Measurements from ENCODE around the gene NOP56.
"Not testable (repeated sequence)": the region's sequence is repeated elsewhere in the genome, so short reads cannot be mapped to it uniquely, and the experiment has no call there.

NOP56 gene

DNA sequence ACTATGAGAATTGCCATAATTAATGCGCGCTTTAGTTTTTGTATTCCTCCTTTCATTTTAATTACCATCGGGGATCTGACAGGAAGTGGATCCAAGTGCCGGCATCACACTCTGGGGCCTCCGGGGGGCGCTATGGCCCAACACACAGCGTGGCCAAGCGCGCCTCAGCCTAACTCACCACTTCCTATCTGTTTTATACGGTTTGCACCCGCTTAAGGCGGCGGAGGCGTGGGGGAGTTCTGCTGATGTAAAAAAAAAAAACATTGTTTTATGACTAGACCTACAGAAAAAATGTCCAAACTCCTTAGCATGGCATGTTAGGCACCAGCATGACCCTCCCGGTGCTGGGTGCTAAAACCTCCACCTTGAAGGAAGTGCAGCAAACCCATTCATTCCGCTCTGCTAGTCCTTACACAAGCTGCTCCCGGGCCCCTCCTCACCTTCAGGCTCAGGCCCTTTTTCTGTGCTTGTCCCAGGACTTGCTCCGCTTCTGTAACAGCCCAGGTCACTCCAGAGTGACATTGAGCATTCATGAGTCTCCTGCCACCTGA, 35.7 kb downstream of the NOP56 start:
- DNase-seq, result peak; percentile 45

DNA sequence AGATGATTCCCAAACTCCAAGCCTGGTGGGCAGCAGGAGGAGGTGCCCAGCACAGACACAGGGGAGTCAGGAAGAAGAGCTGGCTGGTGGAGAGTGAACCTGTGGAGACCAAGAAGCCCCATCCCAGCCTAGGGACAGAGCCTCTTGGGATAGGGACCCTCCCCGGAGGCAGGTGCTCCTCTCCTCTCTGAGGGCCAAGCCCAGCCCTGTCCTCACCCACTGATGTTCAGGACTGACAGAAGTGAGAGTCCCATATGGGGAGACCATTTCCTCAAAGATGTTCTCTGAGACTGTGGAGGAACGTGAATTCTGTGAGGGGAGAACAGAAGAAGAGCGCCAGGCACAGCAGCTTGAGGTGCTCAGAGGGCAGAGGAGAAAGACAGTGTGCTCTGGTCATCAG, 37.8 kb downstream of the NOP56 start:
- DNase-seq, result no peak

GRCh38 chr20:2690718-2691117, 38.3 kb downstream of the NOP56 start:
- DNase-seq, result no peak

DNA sequence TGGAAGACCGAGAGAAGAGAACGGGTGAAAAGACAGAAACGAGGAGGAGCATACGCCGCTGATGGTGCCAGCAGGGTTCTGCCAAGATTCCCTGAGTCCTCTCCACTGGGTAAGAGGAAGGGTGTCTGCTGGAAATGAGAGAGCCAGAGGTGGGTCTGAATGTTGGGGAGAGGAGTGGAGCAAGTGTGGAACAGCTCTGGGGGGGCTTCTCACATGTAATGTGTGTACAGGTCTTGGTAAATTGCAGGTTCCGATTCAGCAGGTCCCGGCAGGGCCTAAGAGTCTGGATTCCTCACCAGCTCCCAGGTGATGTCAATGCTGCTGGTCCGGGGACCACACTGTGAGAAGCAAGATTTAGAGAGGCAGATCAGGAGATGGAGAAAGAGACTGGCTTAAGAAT, 38.7 kb downstream of the NOP56 start:
- DNase-seq, result no peak

DNA sequence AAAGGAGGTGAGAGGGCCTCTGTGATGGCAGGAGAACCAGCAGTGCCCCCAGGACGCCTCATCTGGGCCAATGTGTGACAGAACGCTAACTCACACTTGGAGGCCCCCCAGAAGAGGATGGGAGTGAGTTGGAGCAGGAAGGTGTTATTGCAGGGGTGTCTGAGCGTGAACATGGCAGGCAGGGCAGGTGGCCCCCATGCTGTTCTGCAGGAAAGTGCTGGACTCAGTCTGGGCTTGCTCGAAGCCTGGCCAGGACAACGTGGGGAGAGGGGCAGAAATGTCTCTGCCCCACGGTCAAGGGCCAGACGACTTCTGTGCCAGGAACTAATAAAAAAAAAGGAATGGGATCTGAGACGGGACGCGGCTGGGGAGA, 39.2 kb downstream of the NOP56 start:
- no peak for DNase-seq

GRCh38 chr20:2692036-2692885, 39.8 kb downstream of the NOP56 start, which contains the start of gene EBF4:
Gene EBF4 (plus strand): TSS chr20:2692780. CDS start chr20:2693646, 866 bp downstream.
- DNase-seq, result no peak

GRCh38 chr20:2692886-2693285, 40.5 kb downstream of the NOP56 start:
- no peak for DNase-seq

- DNase-seq, result no peak
These were observed 41.0 kb downstream of the NOP56 start for GRCh38 chr20:2693286-2694007.

GRCh38 chr20:2694008-2694471, 41.6 kb downstream of the NOP56 start:
- no peak for DNase-seq

DNA sequence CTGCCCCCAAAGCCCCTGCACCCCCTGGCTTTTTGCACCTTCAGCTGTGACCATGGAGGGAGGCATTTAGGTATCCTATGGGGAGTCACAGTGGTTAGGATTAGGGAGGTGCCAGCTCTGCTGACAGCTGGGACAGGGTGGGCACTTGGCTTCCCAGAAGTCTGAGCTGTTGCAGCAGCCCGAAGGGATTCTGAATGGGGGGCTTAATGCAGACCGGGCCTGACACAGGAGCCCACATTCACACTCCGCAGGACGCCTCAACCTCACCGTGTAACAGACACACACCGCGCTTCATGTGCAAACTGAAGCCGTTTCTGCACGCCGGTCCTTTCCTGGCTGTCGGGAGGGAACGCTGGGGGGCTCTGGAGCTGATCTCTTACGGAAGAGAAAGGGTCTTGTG, 42.1 kb downstream of the NOP56 start:
- no peak for DNase-seq

GRCh38 chr20:2695206-2695983, 43.0 kb downstream of the NOP56 start:
- DNase-seq, result no peak

- not testable (repeated sequence) for DNase-seq
These were observed 43.6 kb downstream of the NOP56 start for GRCh38 chr20:2695984-2696525.

DNA sequence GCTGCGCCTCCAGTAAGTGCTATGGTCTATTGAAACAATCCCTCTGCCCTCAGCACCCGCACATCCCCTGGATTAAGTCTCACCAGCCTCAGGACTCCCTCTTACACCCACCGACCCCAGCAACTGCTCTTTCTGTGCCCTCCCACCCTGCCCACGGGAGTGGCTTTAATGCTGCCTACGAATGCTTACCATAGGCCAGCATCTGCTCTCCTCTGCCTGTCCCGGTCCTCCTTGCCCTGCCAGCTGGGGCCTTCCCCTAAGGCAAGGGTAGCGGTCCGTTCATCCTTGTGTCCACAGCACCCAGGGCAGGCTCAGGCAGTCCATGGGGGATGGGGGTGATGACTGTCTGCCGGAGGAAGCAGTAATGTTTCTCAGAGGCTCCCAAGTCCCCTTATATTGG, 44.2 kb downstream of the NOP56 start:
- DNase-seq, result no peak

DNA sequence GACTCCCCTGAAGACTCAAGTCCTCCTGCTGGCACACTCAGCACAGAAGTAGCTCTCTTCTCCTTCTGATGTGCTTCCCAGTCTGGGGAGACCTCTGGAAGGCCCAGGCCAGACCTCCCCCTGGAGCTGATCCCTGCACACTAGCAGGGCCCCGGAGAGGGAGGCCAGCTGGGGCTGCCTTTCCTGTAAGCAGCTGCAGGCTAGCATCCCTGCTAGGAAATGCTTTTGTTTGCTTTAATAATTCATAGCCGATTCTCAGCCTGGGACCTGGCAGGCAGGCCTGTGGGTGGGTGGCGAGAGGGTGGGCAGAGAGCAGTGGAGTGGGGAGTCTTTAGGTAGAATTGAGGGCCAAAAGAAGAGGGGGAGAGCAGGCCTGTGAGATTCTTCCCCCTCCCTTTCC, 45.3 kb downstream of the NOP56 start:
- DNase-seq, result peak; percentile 65

DNA sequence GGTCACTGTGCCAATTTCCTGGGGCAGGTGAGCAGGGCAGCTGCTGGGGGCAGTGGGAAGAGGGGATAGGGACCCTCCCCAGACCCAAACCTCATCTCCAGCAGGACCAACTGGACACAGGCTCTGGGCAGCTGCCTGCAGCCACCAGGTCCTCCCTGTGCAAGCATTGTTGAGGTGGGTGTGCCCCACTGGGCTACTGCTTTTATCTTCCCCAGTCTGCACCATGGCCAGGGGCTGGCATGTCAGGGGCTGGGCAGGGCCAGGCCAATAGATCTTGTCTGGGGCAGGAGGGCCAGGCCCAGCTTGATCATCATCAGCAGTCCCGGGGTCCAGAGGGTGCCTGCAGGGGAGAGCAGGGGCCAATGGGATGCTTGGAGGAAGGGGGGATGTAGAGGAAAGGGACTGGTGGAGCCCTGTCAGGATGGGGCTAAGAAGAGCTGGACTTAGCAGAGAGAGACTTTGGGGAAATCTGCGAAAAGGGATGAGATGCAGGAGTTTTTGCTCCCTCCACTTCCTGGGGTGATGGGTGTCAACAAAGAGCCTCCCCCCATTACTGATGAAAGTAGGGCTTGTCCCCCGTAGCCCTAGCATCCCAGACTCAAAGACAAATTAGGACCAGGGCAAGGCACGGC, 45.9 kb downstream of the NOP56 start:
- DNase-seq, result no peak

DNA sequence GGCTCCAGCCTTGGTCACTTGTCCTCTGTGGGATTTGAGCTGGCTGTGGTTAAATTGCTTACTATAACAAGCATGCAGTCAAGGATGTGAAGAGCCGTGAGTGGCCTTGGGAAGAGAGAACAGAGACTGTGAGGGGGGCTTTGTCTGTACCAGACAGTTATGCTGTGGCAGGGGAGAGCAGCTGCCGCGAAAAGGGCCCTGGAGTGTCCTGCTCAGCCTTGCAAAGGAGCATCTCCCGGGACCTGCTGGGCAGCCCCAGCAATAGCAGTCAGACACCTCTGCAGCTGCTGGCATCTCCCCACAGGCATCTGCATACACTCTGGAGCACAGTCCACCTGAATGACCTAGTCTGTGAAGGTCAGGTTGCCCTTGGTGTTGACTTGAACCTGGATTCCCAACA, 46.5 kb downstream of the NOP56 start:
- no peak for DNase-seq

DNA sequence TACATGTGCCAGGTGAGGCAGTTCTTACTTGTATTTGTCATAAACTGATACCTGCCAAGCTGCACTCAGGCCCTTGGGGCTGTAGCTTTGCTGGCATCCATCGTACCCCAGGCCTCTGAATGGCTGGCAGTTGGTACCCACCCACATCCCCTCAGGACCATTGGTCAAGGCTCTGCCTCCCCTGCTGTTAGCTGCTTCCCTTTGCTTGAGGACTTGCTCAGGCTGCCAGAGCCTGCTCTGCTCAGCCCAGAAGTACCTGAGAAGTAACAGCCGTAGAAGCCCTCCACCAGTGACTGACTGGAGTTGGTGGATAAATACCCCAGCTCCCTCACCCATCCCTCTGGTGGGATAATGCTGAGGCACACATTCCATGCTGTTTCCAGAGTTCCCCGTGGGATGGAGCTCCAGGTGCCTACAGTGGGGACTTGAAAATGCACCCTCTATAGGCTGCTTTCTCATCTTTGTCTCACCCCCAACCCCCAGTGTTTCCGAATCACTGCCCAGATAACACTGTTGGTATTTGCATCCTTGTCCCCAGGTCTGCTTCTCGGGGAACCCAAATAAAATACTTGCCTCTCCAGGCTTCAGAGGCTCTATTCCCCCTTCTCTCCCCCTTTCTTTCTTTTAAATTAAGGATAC, 47.5 kb downstream of the NOP56 start:
- DNase-seq, result no peak

DNA sequence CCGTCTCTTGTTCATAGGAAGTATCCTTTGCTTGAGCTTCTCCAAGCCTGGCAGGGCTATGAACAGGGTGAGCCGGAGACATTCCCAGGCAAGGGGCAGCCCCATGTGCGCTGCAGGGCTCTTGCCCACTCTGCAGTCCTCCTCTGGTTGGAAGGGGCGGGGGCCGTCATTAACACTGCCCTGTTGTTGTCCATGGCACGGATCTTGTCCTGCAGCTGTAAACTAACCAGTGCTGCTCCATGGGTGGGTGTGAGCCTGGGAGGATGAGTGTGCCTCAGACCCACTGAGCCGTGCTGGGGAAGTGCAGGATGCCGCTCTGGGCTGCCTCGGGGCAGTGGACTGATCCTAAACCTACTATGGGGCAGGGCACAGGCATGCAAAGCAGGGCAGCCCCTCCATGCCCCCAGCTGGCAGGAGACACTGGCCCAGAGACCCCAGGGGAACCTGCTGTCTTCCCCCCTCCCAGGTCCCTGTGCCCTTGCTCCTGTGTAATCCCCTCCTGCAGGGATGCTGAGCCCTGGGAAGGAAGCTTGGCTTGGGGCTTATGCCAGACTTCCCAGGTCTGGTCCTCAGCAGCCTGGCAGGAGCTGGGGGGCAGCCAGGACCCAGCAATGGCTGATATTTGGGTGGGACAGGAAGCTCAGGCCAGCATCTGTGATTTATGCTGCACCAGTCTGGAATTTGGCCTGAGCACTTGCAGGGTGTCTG, 48.6 kb downstream of the NOP56 start:
- no peak for DNase-seq

DNA sequence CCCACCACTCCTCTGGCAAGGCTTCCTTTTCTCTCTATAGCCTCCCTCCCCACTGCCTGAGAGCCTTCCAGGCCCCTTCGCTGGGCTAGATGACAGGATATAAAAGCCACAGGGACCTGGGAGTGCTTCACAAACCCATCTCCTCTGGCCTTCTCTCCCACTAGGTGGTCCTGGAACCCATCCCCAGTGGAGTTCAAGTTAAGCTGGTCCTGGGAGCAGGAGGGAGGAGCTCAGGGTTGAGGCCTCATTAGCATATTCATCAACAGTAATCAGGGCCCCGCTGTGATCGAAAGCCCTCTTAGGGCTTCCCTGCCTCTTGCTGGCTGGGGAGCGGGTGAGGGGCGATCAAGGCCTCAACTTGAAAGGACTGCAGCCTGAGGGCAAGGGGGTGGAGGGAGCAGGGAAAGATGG, 49.2 kb downstream of the NOP56 start:
- DNase-seq, result no peak

- DNase-seq, result no peak
These were observed 51.5 kb downstream of the NOP56 start for GRCh38 chr20:2703716-2704475.

Data from SHP77 treated with DMSO at 0.1 percent for 48 hours (cell line).